NCI-H460 (cell line): ENCODE measurements around the gene CA11. TPM values are rescaled to one million over a fixed set of nuclear protein-coding genes. Genes with fewer than 3 reads are reported as not detected.

Experiments
- DNase-seq: peaks from one replicate; pipeline ENCODE4 v3.0.0-alpha.2; 2016; ENCODE audit warnings: low read depth; ENCODE audit errors: extremely low read depth
- total RNA-seq: library from RNA; depleted of rRNA; stranded (reverse); fragments of >200 nt; shearing (Covaris generic); gene quantifications from 2 replicates; pipeline ENCODE4 v1.2.3, GENCODE V29; 2014

CA11 gene
- total RNA-seq, 1 experiment from 2014 or later, result 3.3 TPM

- no peak for DNase-seq
Observed at GRCh38 chr19:48616041-48616436, 29.9 kb downstream of the CA11 start.

GRCh38 chr19:48615231-48616040 is 30.6 kb downstream of the CA11 start:
- DNase-seq, result no peak

- DNase-seq, result no peak
Observed at GRCh38 chr19:48614436-48615230, 31.4 kb downstream of the CA11 start, which contains the start of gene FAM83E. Gene FAM83E (minus strand): TSS chr19:48615076. CDS start chr19:48613372, 1,704 bp downstream.

GRCh38 chr19:48613852-48614435 is 32.0 kb downstream of the CA11 start:
- no peak for DNase-seq

GRCh38 chr19:48613024-48613851 is 32.7 kb downstream of the CA11 start:
- no peak for DNase-seq

GRCh38 chr19:48611872-48612271 is 34.1 kb downstream of the CA11 start:
- DNase-seq, result no peak

GRCh38 chr19:48609571-48610108 is 36.3 kb downstream of the CA11 start:
- no peak for DNase-seq

GRCh38 chr19:48608798-48609263 is 37.2 kb downstream of the CA11 start:
- DNase-seq, result peak; percentile 60

- no peak for DNase-seq
Observed at GRCh38 chr19:48607359-48607755, 38.6 kb downstream of the CA11 start.

- no peak for DNase-seq
Observed at GRCh38 chr19:48606463-48607358, 39.3 kb downstream of the CA11 start, which contains the start of gene SPACA4. Gene SPACA4 (plus strand): TSS chr19:48606742. CDS start chr19:48606979, 237 bp downstream.

GRCh38 chr19:48603850-48604249 is 42.1 kb downstream of the CA11 start:
- DNase-seq, result no peak

GRCh38 chr19:48603449-48603848 is 42.5 kb downstream of the CA11 start:
- DNase-seq, result no peak

- DNase-seq, result no peak
Observed at GRCh38 chr19:48603001-48603400, 43.0 kb downstream of the CA11 start.

GRCh38 chr19:48600679-48601417 is 45.1 kb downstream of the CA11 start:
- no peak for DNase-seq

GRCh38 chr19:48598996-48599700 is 46.8 kb downstream of the CA11 start:
- DNase-seq, result no peak

- no peak for DNase-seq
Observed at GRCh38 chr19:48596679-48597465, 49.1 kb downstream of the CA11 start.

- DNase-seq, result no peak
Observed at GRCh38 chr19:48596237-48596636, 49.8 kb downstream of the CA11 start.
